ENCODE data around the gene CKAP2. TPM values are rescaled to one million over a fixed set of nuclear protein-coding genes. Genes with fewer than 3 reads are reported as not detected.
A peak's percentile ranks its signal among the peaks of the same experiment; 100 is the strongest.

Gene CKAP2
- total RNA-seq, 1 experiment from 2014 or later, result 56.0 TPM

- TF ChIP-seq PRDM15 (CRISPR knock-in tag; IDR thresholded peaks at IDR 0.05), result no peak
- no peak for TF ChIP-seq PRRX2 (CRISPR knock-in tag; IDR thresholded peaks at IDR 0.05)
- no peak for TF ChIP-seq EMX1 (CRISPR knock-in tag; IDR thresholded peaks at IDR 0.05)
- no peak for TF ChIP-seq NFYB (CRISPR knock-in tag; conservative IDR thresholded peaks at IDR 0.05; ENCODE audit: low read depth)
- no peak for TF ChIP-seq ZBTB43 (CRISPR knock-in tag; IDR thresholded peaks at IDR 0.05)
- TF ChIP-seq ZNF512 (CRISPR knock-in tag; IDR thresholded peaks at IDR 0.05; ENCODE audit: borderline replicate concordance), result no peak
Observed at GRCh38 chr13:52452470-52452869, 2.8 kb upstream of the CKAP2 start (continued).

- Mint-ChIP-seq H3K4me1 (peaks cover 23% of the 10 kb centered on the region), H3K27me3 (ENCODE audit: low read depth) (no peaks in the 10 kb centered on the region), H3K4me3 (peak overlapping the region; percentile 92), H3K9me3 (no peaks in the 10 kb centered on the region), H3K36me3 (peaks cover 25% of the 10 kb centered on the region), H3K27ac (peak overlapping the region; percentile 46)
- CTCF ChIA-PET, result no interaction called here
- TF ChIP-seq E2F5 (CRISPR knock-in tag; IDR thresholded peaks at IDR 0.05) (no peak), PRRX2 (CRISPR knock-in tag; IDR thresholded peaks at IDR 0.05) (no peak), OVOL2 (CRISPR knock-in tag; IDR thresholded peaks at IDR 0.05; ENCODE audit: borderline replicate concordance) (no peak), FOXK1 (CRISPR knock-in tag; IDR thresholded peaks at IDR 0.05) (no peak), ZMAT4 (CRISPR knock-in tag; IDR thresholded peaks at IDR 0.05) (no peak), PRDM15 (CRISPR knock-in tag; IDR thresholded peaks at IDR 0.05) (peak; percentile 77), CDX4 (CRISPR knock-in tag; IDR thresholded peaks at IDR 0.05; ENCODE audit: borderline replicate concordance) (no peak)
- no peak for DNase-seq (ENCODE audit: low spot score)
- ATAC-seq, result no peak
- POLR2A ChIA-PET, result no interaction called here
Observed at GRCh38 chr13:52454459-52454819, 839 bp upstream of the CKAP2 start.
